Colonic mucosa (tissue), 4 donors: ENCODE data around the gene MYO10. TPM values are rescaled to one million over a fixed set of nuclear protein-coding genes. Genes with fewer than 3 reads are reported as not detected.

ENCODE experiments used
- DNase-seq: peaks from one replicate; pipeline ENCODE4 v3.0.0-alpha.2; 2020
- H3K27ac ChIP-seq: fragments of 200-600 bp; one replicate; pipeline ENCODE4 v1.8.0; 2021
- H3K27me3 ChIP-seq: fragments of 200-600 bp; one replicate; pipeline ENCODE4 v1.8.0; 2021
- H3K36me3 ChIP-seq: fragments of 200-600 bp; one replicate; pipeline ENCODE4 v1.8.0; 2021
- H3K4me1 ChIP-seq: fragments of 200-600 bp; one replicate; pipeline ENCODE4 v1.8.0; 2021; ENCODE audit warnings: mild to moderate bottlenecking
- H3K4me3 ChIP-seq: fragments of 200-600 bp; one replicate; pipeline ENCODE4 v1.8.0; 2021
- H3K9ac ChIP-seq, 2 donors: one replicate each; pipeline ENCODE4 v1.7.0; 2013; ENCODE audit warnings: control low read depth in 2 of 2, low read depth in 2 of 2, low read length in 2 of 2
- H3K9me3 ChIP-seq: fragments of 200-600 bp; one replicate; pipeline ENCODE4 v1.8.0; 2021
- intact Hi-C: fragments of 100-400 bp; cut with DNase I; formaldehyde crosslinking; loops from one replicate; pipeline ENCODE4 v1.14.1; 2022
- total RNA-seq, 2 donors: library from RNA; stranded (reverse); fragmentation: NEBNext Ultra II Directional in 1 of 2; extraction: Animal tissue kit (Norgen Biotek cat#: 25700) in 1 of 2; gene quantifications; one replicate each; pipeline ENCODE4 v1.2.1, GENCODE V29; 2021
- TF ChIP-seq, protein P1 (sequence below): fragments of 200-600 bp; IDR thresholded peaks from one replicate; pipeline ENCODE4 v1.8.0; 2022; ENCODE audit warnings: antibody characterized with exemption, mild to moderate bottlenecking
- donor health status: healthy.
- donor health status: DM: no; HTN: no; CAD: no.
- donor health status: DM: no; HTN: no; CAD: no.

MYO10 gene
- total RNA-seq, 2 donors from 2014 or later: 57.9 to 61.9 TPM

- Histone ChIP-seq H3K4me1 (no peaks in the 10 kb centered on the region), H3K9ac (no peak overlapping the region), H3K36me3 (no peaks in the 10 kb centered on the region), H3K4me3 (no peak overlapping the region), H3K27ac (no peak overlapping the region), H3K9me3 (no peaks in the 10 kb centered on the region), H3K27me3 (no peaks in the 10 kb centered on the region)
- TF ChIP-seq, protein P1, sequence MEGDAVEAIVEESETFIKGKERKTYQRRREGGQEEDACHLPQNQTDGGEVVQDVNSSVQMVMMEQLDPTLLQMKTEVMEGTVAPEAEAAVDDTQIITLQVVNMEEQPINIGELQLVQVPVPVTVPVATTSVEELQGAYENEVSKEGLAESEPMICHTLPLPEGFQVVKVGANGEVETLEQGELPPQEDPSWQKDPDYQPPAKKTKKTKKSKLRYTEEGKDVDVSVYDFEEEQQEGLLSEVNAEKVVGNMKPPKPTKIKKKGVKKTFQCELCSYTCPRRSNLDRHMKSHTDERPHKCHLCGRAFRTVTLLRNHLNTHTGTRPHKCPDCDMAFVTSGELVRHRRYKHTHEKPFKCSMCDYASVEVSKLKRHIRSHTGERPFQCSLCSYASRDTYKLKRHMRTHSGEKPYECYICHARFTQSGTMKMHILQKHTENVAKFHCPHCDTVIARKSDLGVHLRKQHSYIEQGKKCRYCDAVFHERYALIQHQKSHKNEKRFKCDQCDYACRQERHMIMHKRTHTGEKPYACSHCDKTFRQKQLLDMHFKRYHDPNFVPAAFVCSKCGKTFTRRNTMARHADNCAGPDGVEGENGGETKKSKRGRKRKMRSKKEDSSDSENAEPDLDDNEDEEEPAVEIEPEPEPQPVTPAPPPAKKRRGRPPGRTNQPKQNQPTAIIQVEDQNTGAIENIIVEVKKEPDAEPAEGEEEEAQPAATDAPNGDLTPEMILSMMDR: no peak
- intact Hi-C loops: no loop called here
- no peak for DNase-seq
These were observed 293.2 kb downstream of the MYO10 start for GRCh38 chr5:16642867-16643266.

DNA sequence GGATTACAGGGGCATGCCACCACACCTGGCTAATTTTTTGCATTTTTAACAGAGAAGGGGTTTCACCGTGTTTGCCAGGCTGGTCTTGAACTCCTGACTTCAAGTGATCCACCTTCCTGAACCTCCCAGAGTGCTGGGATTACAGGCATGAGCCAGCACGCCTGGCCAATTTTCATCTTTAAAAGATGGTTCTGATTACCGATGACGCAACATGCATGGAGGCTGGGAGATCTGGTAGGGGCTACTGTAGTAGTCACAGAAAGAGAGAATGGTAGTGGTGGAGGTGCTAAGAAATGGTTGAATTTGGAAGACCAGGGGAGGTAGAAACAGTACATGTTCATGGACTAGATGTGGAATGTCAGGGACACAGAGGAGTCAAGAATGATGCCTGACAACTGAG lies 296.9 kb downstream of the MYO10 start:
- no peaks in the 10 kb centered on the region for H3K36me3 ChIP-seq
- no peak overlapping the region for H3K9ac ChIP-seq
- H3K9me3 ChIP-seq: no peaks in the 10 kb centered on the region
- H3K27me3 ChIP-seq: no peaks in the 10 kb centered on the region
- H3K4me3 ChIP-seq: no peak overlapping the region
- no peak overlapping the region for H3K27ac ChIP-seq
- TF ChIP-seq, protein P1: no peak
- no peaks in the 10 kb centered on the region for H3K4me1 ChIP-seq
- intact Hi-C loops: no loop called here
- no peak for DNase-seq

DNA sequence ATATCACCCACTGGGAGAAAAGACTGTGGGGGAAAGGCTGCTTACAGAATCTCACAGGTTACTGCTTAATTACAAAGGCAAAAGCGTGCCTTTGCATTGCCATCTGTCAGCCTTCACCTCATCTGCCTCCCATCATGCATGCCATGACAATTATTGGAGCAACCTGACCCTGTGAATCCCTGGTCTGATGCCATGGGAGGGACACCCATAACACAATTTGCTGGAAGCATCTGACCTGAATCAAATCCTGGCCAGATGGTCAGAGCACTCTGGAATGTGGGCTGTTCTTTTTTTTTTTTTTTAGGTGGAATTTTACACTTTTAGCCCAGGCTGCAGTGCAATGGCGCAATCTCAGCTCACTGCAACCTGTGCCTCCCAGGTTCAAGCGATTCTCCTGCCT lies 307.7 kb downstream of the MYO10 start:
- no peaks in the 10 kb centered on the region for H3K36me3 ChIP-seq
- H3K9ac ChIP-seq: no peak overlapping the region
- H3K4me1 ChIP-seq: no peaks in the 10 kb centered on the region
- H3K4me3 ChIP-seq: no peak overlapping the region
- TF ChIP-seq, protein P1: no peak
- H3K27me3 ChIP-seq: no peaks in the 10 kb centered on the region
- DNase-seq: no peak
- intact Hi-C loops: no loop called here
- no peaks in the 10 kb centered on the region for H3K9me3 ChIP-seq
- no peak overlapping the region for H3K27ac ChIP-seq

DNA sequence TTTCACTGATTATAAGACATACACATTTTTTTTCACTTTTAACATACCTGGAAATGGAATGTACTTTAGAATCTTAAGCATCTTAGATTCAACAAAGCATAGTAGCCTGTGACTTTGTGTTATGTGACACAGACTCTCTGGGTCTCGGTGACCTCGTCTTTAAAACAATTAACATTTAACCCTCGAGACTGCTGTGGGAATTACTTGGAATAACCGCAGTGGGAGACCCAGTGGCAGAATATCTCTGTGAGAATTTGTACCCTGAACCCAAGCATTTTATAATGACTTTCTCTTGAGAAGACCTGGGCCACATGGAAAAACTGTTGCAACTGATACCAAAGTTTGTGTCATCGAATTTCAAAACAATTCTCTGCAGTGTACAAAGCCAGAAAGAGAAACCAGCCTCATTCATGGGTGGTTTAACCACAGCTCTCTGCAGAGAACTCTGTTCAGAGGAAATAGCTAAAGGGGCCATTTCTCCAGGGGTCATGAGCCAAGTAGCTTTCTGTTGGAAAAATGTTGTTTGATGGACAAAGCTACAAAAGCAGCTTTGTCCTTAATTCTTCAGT lies 309.3 kb downstream of the MYO10 start:
- Histone ChIP-seq H3K4me1 (no peaks in the 10 kb centered on the region), H3K27me3 (no peaks in the 10 kb centered on the region), H3K4me3 (no peak overlapping the region), H3K27ac (no peak overlapping the region), H3K9ac (no peak overlapping the region), H3K36me3 (no peaks in the 10 kb centered on the region), H3K9me3 (no peaks in the 10 kb centered on the region)
- TF ChIP-seq, protein P1: no peak
- intact Hi-C loops: no loop called here
- no peak for DNase-seq

DNA sequence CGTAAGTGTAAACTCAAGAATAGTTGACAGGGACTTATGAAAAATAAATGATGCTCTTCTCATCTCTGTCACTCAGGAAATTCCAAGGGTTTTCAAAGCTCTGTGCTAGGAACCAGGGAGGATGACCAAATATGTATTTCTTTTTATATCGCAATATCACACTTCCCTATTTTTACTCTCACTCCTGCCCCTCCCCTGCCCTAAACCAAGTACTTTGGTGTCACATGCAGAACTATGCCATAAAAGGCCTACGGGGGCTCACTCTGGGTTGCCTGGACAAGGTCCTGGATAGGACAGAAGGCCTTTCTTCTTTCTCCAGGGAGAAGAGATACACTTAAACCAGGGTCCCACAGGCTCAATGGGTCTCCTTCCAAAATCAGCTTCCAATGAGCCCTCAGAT lies 311.0 kb downstream of the MYO10 start:
- TF ChIP-seq, protein P1: no peak
- intact Hi-C loops: no loop called here

More for the DNA sequence above, 311.0 kb downstream of the MYO10 start:
- Histone ChIP-seq H3K36me3 (no peaks in the 10 kb centered on the region), H3K27ac (no peak overlapping the region), H3K4me1 (no peaks in the 10 kb centered on the region), H3K27me3 (no peaks in the 10 kb centered on the region), H3K9me3 (no peaks in the 10 kb centered on the region), H3K9ac (no peak overlapping the region), H3K4me3 (no peak overlapping the region)
- DNase-seq: no peak
